Heart left ventricle (tissue), 16 donors: ENCODE measurements around the gene FKBP5. TPM values are rescaled to one million over a fixed set of nuclear protein-coding genes. Genes with fewer than 3 reads are reported as not detected.

Experiments used
- ATAC-seq, 4 donors: fragments of 200-7000 bp; cut with Tn5 transposase; one replicate each; pipeline ENCODE4 v1.9.1; 2020 to 2022; ENCODE audit warnings: moderate library complexity in 4 of 4, mild to moderate bottlenecking in 3 of 4, moderate number of reproducible peaks in 1 of 4
- DNase-seq, 5 donors: peaks; one replicate each; pipeline ENCODE4 v3.0.0-alpha.2; 2020
- H3K27ac ChIP-seq, 12 donors: fragments of 200-600 bp; sonication (generic) in 4 of 12; one replicate each; pipeline versions ENCODE4 v1.5.0 to v1.8.0; 2016 to 2022; ENCODE audit warnings: mild to moderate bottlenecking in 2 of 12
- H3K27me3 ChIP-seq, 9 donors: fragments of 200-600 bp; sonication (generic) in 2 of 9; one replicate each; pipeline versions ENCODE4 v1.5.1 to v1.8.0; 2016 to 2022; ENCODE audit warnings: mild to moderate bottlenecking in 3 of 9
- H3K36me3 ChIP-seq, 9 donors: fragments of 200-600 bp; sonication (generic) in 2 of 9; one replicate each; pipeline versions ENCODE4 v1.5.0 to v1.8.0; 2018 to 2022; ENCODE audit warnings: mild to moderate bottlenecking in 2 of 9
- H3K4me1 ChIP-seq, 12 donors: fragments of 200-600 bp; sonication (generic) in 4 of 12; one replicate each; pipeline versions ENCODE4 v1.5.0 to v1.8.0; 2016 to 2022; ENCODE audit warnings: mild to moderate bottlenecking in 3 of 12
- H3K4me3 ChIP-seq, 12 donors: fragments of 200-600 bp; sonication (generic) in 4 of 12; one replicate each; pipeline versions ENCODE4 v1.5.0 to v1.8.0; 2017 to 2022; ENCODE audit warnings: mild to moderate bottlenecking in 9 of 12, moderate library complexity in 4 of 12
- H3K9me3 ChIP-seq, 12 donors: fragments of 200-600 bp; sonication (generic) in 4 of 12; one replicate each; pipeline versions ENCODE4 v1.5.0 to v1.8.0; 2016 to 2022; ENCODE audit warnings: mild to moderate bottlenecking in 1 of 12
- POLR2A ChIP-seq, 2 donors: fragments of 450-650 bp; IDR thresholded peaks; one replicate each; pipeline ENCODE4 v1.6.1; 2017; ENCODE audit warnings: antibody characterized with exemption in 2 of 2, mild to moderate bottlenecking in 2 of 2, moderate library complexity in 2 of 2
- WGBS, 4 donors: extraction: QIAGEN DNeasy Blood & Tissue Kit in 2 of 4; methylation state at CpG; one replicate each; pipeline versions ENCODE4 v1.1.5 to v1.1.7; 2013 to 2018; 5-methylcytosine and 5-hydroxymethylcytosine counted together
- intact Hi-C, 10 donors: fragments of 100-400 bp; cut with DNase I; formaldehyde crosslinking; loops; one replicate each; pipeline versions ENCODE4 v1.11.1 to v1.14.2; 2022
- polyA plus RNA-seq, 2 donors: library from polyadenylated mRNA; stranded (reverse); fragments of 200-250 nt; gene quantifications; one replicate each; pipeline ENCODE4 v1.2.3, GENCODE V29; 2013
- total RNA-seq, 9 donors: library from RNA; depleted of rRNA in 2 of 9; stranded (reverse); fragments of >200 nt in 2 of 9; fragmentation: NEBNext Ultra II Directional in 3 of 9; extraction: Animal tissue kit (Norgen Biotek cat#: 25700) in 3 of 9; gene quantifications; one replicate each; pipeline versions ENCODE4 v1.1.0 to v1.2.4, GENCODE V29; 2016 to 2023
- TF ChIP-seq, protein P1 (sequence below), 12 donors: fragments of 200-600 bp; sonication (generic) in 4 of 12; IDR thresholded peaks; one replicate each; pipeline versions ENCODE4 v1.5.0 to v1.8.0; 2018 to 2022; ENCODE audit warnings: antibody characterized with exemption in 12 of 12, mild to moderate bottlenecking in 5 of 12
- donor health status: ischemic (EF 13 %, LVEDD 7.1; RV severe dilation, severe dysfunction).
- donor health status: healthy with polysubstance abuse.
- donor health status: DM: no; HTN: yes; CAD: no.
- donor health status: DM: no; HTN: no; CAD: no.
- donor health status: ischemic (EF 25% LVEDD 6.9; RV normal size, moderate dysfunction).
- donor health status: ischemic (EF 25% LVEDD 5.7; RV mildly dilated, moderate dysfunction).
- donor health status: healthy.
- donor health status: DM: yes; HTN: yes; CAD: no.
- donor health status: ischemic (EF 35%, LVEDD 5.7; RV mildly dilated, moderate dysfunction).
- donor health status: nonischemic (EF 11% LVEDD 7.7; RV severe dilation, severe dysfunction).
- donor health status: DM: yes; HTN: yes; CAD: no.
- donor health status: PGD.
- donor health status: ischemic (EF 29% LVEDD 5.4; RV normal size, mild dysfunction).
- donor health status: nonischemic (EF 23%, LVEDD 6.1; RV moderate dilation, normal function).

The FKBP5 gene
- total and polyA plus RNA-seq, 11 donors: 19.7 to 351 (median 104) TPM

DNA sequence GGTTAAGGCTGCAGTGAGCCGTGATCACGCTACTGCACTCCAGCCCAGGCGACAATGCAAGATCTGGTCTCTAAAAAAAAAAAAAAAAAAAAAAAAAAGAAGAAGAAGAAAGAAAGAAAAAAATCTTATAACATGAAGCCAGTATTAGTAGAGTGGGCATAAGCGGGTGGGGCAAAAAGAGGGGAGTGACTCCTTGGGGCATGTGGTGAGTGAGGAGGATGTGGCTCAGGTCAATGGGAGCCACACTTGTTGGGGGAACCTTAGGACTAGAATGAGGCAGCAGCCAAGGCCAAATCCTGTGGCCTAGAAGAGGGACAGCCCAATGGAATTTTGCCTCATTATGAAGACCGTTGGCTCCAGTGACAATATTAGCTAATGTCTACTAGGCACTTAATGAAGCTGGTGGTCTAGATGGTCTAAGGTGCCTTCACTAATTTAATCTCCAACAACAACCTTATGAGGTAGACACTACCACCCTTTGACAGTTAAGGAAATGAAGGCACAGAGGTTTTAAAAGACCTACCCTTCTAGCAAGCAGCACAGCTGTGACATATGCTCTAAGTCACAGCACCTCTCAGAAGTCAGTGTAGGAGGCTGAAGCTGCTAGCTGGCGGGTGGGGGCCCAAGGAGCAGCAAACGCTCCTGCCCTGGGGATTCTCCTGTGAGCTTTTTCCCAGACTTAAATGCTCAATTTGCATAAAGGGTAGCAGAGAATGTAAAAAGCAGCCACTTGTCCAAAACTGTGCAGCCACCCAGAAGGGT lies 24.5 kb upstream of the FKBP5 start:
- TF ChIP-seq, protein P1, sequence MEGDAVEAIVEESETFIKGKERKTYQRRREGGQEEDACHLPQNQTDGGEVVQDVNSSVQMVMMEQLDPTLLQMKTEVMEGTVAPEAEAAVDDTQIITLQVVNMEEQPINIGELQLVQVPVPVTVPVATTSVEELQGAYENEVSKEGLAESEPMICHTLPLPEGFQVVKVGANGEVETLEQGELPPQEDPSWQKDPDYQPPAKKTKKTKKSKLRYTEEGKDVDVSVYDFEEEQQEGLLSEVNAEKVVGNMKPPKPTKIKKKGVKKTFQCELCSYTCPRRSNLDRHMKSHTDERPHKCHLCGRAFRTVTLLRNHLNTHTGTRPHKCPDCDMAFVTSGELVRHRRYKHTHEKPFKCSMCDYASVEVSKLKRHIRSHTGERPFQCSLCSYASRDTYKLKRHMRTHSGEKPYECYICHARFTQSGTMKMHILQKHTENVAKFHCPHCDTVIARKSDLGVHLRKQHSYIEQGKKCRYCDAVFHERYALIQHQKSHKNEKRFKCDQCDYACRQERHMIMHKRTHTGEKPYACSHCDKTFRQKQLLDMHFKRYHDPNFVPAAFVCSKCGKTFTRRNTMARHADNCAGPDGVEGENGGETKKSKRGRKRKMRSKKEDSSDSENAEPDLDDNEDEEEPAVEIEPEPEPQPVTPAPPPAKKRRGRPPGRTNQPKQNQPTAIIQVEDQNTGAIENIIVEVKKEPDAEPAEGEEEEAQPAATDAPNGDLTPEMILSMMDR (IDR thresholded peaks at IDR 0.05): no peak
- TF ChIP-seq POLR2A (IDR thresholded peaks at IDR 0.05): no peak
- Histone ChIP-seq H3K27me3 (no peaks in the 10 kb centered on the region), H3K27ac (no peak overlapping the region), H3K4me1 (peaks cover 0 to 12% (median 0%) of the 10 kb centered on the region in 12 donors), H3K4me3 (no peak overlapping the region), H3K9me3 (no peaks in the 10 kb centered on the region), H3K36me3 (no peaks in the 10 kb centered on the region)
- no peak for DNase-seq
- ATAC-seq: no peak
- 87 to 93% (median 90%) methylated on average over 7 of the region's 7 CpGs for WGBS, 4 donors
- intact Hi-C loops: no loop called here

DNA sequence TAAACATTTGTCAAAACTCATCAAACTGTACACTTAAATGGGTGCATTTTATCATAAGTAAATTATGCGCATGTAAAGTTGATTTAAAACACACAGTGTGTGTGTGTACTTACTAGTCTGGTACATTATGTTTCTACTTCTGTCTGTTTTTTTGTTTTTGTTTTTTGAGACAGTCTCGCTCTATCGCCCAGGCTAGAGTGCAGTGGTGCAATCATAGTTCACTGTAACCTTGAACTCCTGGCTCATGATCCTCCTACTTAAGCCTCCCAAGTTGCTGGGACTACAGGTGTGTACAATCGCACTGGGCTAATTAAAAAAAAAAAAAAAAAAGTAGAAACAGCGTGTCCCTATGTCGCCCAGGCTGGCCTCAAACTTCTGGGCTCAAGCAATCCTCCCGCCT lies 23.0 kb upstream of the FKBP5 start:
- Histone ChIP-seq H3K27me3 (no peaks in the 10 kb centered on the region), H3K9me3 (no peaks in the 10 kb centered on the region), H3K4me1 (peaks cover 0 to under 1% (median 0%) of the 10 kb centered on the region in 12 donors), H3K4me3 (no peak overlapping the region), H3K27ac (no peak overlapping the region), H3K36me3 (no peaks in the 10 kb centered on the region)
- intact Hi-C loops: no loop called here
- DNase-seq (no peak), ATAC-seq (no peak)
- 96 to 98% (median 97%) methylated on average over 7 of the region's 7 CpGs for WGBS, 4 donors
- TF ChIP-seq POLR2A (IDR thresholded peaks at IDR 0.05): no peak
- TF ChIP-seq, protein P1 (IDR thresholded peaks at IDR 0.05): no peak

DNA sequence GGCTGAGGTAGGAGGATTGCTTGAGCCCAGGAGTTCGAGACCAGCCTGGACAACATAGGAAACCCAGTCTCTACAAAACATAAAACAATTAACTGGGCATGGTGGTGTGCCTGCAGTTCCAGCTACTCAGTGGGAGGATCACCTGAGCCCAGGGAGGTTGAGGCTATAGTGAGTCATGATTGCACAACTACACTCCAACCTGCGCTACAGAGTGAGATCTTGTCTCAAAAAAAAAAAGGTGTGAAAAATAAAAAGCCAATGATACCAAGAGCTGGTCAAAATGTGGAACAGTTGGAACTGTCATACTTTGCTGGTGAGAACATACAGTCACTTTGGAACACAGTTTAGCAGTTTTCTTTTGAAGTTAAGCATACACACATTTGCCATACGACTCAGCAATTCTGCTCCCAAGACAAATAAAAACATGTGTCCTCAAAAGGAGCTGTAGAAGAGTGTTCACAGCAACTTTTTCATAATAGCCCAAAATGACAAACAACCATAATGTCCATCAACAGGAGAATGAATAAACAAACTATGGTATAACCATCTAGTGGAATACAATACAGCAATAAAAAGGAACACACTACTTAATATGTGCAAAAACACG lies 21.6 kb upstream of the FKBP5 start:
- intact Hi-C loops: no loop called here
- Histone ChIP-seq H3K4me3 (no peak overlapping the region), H3K4me1 (peaks cover 0 to 7% (median 0%) of the 10 kb centered on the region in 12 donors), H3K27ac (no peak overlapping the region), H3K27me3 (no peaks in the 10 kb centered on the region), H3K36me3 (no peaks in the 10 kb centered on the region), H3K9me3 (no peaks in the 10 kb centered on the region)
- DNase-seq (no peak), ATAC-seq (no peak)
- no peak for TF ChIP-seq POLR2A (IDR thresholded peaks at IDR 0.05)
- TF ChIP-seq, protein P1 (IDR thresholded peaks at IDR 0.05): no peak
- WGBS, 4 donors: 86 to 96% (median 88%) methylated on average over 4 of the region's 4 CpGs

- no peak for TF ChIP-seq POLR2A (IDR thresholded peaks at IDR 0.05)
- TF ChIP-seq, protein P1 (IDR thresholded peaks at IDR 0.05): no peak
- Histone ChIP-seq H3K27me3 (no peaks in the 10 kb centered on the region), H3K36me3 (no peaks in the 10 kb centered on the region), H3K4me1 (peaks cover 0 to 7% (median 0%) of the 10 kb centered on the region in 12 donors), H3K9me3 (peaks cover 0 to 4% (median 0%) of the 10 kb centered on the region in 12 donors), H3K27ac (no peak overlapping the region), H3K4me3 (no peak overlapping the region)
- intact Hi-C loops: no loop called here
- ATAC-seq (no peak), DNase-seq (no peak)
Observed at GRCh38 chr6:35708585-35708984, 19.9 kb upstream of the FKBP5 start.
